Stimulated activated effector memory CD8-positive, alpha-beta T cell treated with anti-CD3 and anti-CD28 coated beads, Interleukin-12 subunit alpha, Interleukin-12 subunit beta, amount 100 ng/mL, for 72 hours (primary cell): Measurements from ENCODE around the gene DDIAS.
A peak's percentile ranks its signal among the peaks of the same experiment; 100 is the strongest.
"Not testable (repeated sequence)": the region's sequence is repeated elsewhere in the genome, so short reads cannot be mapped to it uniquely, and the experiment has no call there.

Source experiments
- ATAC-seq: fragments of 150-1000 bp; cut with Tn5 transposase; 2 replicates; pipeline ENCODE4 v1.10.0; 2021
- DNase-seq, 2 donors: peaks; one replicate each; pipeline ENCODE4 v3.0.0; 2021 to 2022; ENCODE audit warnings: low spot score in 2 of 2
- H3K27ac Mint-ChIP-seq: one replicate; pipeline ENCODE4 v1.8.0; 2022; ENCODE audit warnings: mild to moderate bottlenecking, mixed read lengths
- H3K36me3 Mint-ChIP-seq: one replicate; pipeline ENCODE4 v1.8.0; 2022; ENCODE audit warnings: mild to moderate bottlenecking, mixed read lengths
- H3K4me1 Mint-ChIP-seq: one replicate; pipeline ENCODE4 v1.8.0; 2022; ENCODE audit warnings: mixed read lengths
- H3K4me3 Mint-ChIP-seq: one replicate; pipeline ENCODE4 v1.8.0; 2022; ENCODE audit warnings: mild to moderate bottlenecking, mixed read lengths
- H3K9me3 Mint-ChIP-seq: one replicate; pipeline ENCODE4 v1.8.0; 2022; ENCODE audit warnings: mixed read lengths

DDIAS gene

GRCh38 chr11:82900277-82901164, 1.0 kb upstream of the DDIAS start, which contains the start of gene PRCP:
Gene PRCP (minus strand): TSS chr11:82900430. CDS start chr11:82900402, 28 bp downstream.
- peak within 1 kb of the TSS; percentile 89 for H3K4me3 Mint-ChIP-seq
- H3K9me3 Mint-ChIP-seq: no peaks in the 10 kb centered on the region
- H3K36me3 Mint-ChIP-seq: peaks cover 15% of the 10 kb centered on the region
- peaks cover 50% of the 10 kb centered on the region for H3K4me1 Mint-ChIP-seq
- H3K27ac Mint-ChIP-seq: peak within 1 kb of the TSS; percentile 94
- DNase-seq (peak; percentile 75 to 95), ATAC-seq (peak; percentile 88)

DNA sequence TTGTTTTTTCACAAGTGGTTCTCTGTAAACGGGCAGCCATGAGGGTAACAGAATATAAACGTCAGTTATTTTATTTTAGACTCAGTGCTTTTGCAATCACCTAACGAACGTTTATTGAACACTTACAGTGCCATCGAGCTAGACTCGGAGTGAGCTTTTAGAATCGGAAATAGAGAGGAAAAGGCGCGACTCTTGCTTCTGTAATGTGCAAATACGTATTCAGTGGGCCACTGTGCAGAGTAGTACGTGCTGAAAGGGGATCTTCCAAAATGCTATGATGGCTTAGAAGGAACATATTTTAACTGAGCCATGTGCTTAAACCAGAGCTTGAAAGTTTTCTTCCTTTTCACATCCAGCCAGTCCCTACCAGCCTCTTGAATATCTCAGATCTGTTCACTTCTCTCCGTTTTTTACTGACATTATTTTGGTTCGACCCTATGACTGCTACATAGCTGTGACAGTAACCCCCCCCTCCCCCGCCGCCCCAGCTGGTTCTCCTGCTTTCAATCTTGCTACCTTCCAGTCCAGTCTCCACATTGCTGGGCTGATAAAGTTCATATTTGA, 468 bp downstream of the DDIAS start:
- no peaks in the 10 kb centered on the region for H3K9me3 Mint-ChIP-seq
- peaks cover 15% of the 10 kb centered on the region for H3K36me3 Mint-ChIP-seq
- H3K4me3 Mint-ChIP-seq: peak overlapping the region; percentile 89
- DNase-seq (no peak), ATAC-seq (no peak)
- H3K4me1 Mint-ChIP-seq: peaks cover 44% of the 10 kb centered on the region
- H3K27ac Mint-ChIP-seq: peak overlapping the region; percentile 94

DNA sequence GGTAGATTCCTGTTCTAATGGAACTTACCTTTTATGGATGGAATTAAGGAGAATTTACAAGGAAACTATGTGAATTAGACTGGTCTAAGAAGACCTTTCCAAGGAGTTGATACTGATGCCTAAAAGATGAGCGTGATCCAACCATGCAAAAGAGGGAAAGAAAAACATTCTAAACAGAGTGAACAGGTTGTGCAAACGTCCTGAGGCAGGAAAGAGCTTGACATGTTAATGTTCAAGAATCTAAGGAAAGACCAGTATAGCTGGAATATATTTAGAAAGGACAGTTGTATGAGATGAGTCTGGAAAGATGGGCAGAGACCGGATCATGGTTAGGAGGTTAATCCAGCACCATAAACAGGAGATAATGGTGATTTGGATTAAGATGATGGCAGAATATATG, 1.3 kb downstream of the DDIAS start:
- peak overlapping the region; percentile 89 for H3K4me3 Mint-ChIP-seq
- H3K36me3 Mint-ChIP-seq: peaks cover 15% of the 10 kb centered on the region
- DNase-seq: no peak
- H3K4me1 Mint-ChIP-seq: peaks cover 45% of the 10 kb centered on the region
- no peak overlapping the region for H3K27ac Mint-ChIP-seq
- no peak for ATAC-seq
- no peaks in the 10 kb centered on the region for H3K9me3 Mint-ChIP-seq

DNA sequence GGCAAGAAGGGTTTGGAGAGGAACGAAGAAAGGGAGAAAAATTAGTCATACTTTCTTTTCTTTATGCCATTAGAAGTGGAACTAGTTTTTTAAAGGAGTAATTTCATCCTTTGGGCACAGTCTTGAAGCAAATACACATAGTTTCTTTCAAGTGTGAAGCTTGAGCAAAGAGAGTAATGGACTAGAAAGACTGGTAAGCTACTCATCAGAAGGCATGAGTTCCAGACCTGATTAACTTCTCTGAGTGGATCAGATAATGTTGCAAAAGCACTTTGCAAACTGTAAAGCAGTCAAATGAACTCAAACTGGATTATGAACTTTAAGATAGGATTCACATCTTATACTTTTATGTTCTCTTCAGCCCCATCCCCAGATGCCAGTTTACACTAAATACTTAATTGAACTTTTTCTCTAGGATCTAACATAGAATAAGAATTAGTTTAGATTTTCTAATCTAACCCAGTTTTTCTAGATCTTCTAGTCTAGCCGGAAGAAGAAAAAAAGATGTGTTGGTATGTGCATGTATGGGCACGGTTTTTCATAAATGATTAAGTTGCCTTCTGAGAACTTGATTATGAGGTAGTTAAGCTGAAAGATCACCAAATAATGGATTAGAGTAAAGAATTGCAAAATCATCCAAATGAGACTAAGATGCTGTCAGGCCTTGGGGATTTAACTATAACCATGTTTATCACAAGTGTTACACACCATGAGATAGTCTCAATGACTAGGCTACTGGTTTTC, 2.5 kb downstream of the DDIAS start:
- no peak for DNase-seq
- H3K4me3 Mint-ChIP-seq: peak overlapping the region; percentile 89
- ATAC-seq: no peak
- peaks cover 15% of the 10 kb centered on the region for H3K36me3 Mint-ChIP-seq
- peaks cover 41% of the 10 kb centered on the region for H3K4me1 Mint-ChIP-seq
- no peaks in the 10 kb centered on the region for H3K9me3 Mint-ChIP-seq
- no peak overlapping the region for H3K27ac Mint-ChIP-seq

DNA sequence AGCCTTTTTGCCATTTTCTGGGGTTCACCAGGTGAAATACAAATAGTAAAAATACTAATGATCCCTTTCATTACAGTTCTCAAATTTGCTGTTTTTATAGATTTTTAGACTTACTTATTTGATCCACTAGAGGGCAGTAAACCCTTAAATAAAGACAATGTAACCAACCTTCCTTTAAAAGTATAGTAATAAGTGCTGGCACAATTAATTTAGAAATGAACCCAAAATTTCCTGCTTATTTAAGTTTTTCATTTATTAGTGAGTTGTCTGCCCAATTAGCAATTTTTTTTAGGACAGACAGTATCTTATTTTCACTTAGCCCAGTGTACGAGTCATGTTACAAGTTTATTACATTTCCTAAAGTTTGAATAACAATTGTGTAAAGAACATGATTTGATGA, 4.7 kb downstream of the DDIAS start:
- DNase-seq (no peak), ATAC-seq (no peak)
- Mint-ChIP-seq H3K36me3 (peaks cover 4% of the 10 kb centered on the region), H3K4me1 (peaks cover 23% of the 10 kb centered on the region), H3K27ac (no peak overlapping the region), H3K4me3 (no peak overlapping the region), H3K9me3 (no peaks in the 10 kb centered on the region)

DNA sequence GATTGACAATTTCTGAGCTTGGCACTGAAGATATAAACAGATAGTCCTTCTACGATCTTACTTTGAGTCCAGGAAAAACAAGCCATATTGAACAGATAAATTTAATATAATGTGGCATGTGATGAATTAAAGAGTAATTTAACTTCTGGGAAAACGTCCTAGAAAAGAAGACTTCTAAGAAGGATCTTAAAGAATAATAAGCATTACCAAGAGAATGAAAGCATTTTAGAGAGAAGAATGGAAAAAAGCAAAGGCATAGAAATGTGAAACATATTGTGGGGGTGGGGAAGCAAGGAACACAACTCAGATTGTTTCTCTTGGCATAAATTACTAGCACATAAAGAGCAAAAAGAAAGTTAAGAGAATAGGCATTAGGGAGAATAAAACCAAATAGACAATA, 5.4 kb downstream of the DDIAS start:
- H3K27ac Mint-ChIP-seq: no peak overlapping the region
- ATAC-seq: no peak
- H3K4me3 Mint-ChIP-seq: no peak overlapping the region
- H3K4me1 Mint-ChIP-seq: peaks cover 21% of the 10 kb centered on the region
- no peaks in the 10 kb centered on the region for H3K36me3 Mint-ChIP-seq
- H3K9me3 Mint-ChIP-seq: no peaks in the 10 kb centered on the region
- no peak for DNase-seq

DNA sequence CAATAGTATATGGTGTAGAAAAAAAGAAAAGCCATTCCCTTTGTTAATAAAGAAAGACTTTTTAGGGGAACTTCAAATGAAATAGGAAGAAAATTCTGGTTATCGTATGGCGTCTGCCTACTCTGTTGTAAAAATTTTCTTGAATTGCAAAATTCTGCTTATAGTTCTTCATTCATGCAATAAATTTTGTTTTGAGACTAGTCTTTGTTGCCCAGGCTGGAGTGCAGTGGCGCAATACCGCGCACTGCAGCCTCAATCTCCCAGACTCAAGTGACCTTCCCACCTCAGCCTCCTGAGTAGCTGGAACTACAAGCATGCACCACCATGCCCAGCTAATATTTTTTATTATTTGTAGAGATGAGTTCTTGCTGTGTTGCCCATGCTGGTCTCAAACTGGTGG, 5.8 kb downstream of the DDIAS start:
- ATAC-seq: no peak
- H3K4me3 Mint-ChIP-seq: no peak overlapping the region
- H3K36me3 Mint-ChIP-seq: no peaks in the 10 kb centered on the region
- H3K27ac Mint-ChIP-seq: peak overlapping the region; percentile 33
- peaks cover 17% of the 10 kb centered on the region for H3K4me1 Mint-ChIP-seq
- H3K9me3 Mint-ChIP-seq: no peaks in the 10 kb centered on the region
- no peak for DNase-seq

- no peaks in the 10 kb centered on the region for H3K9me3 Mint-ChIP-seq
- H3K36me3 Mint-ChIP-seq: no peaks in the 10 kb centered on the region
- H3K4me3 Mint-ChIP-seq: no peak overlapping the region
- no peak for DNase-seq
- no peak for ATAC-seq
- peaks cover 7% of the 10 kb centered on the region for H3K4me1 Mint-ChIP-seq
- peak overlapping the region; percentile 33 for H3K27ac Mint-ChIP-seq
These were observed 6.8 kb downstream of the DDIAS start for GRCh38 chr11:82908311-82908710.

GRCh38 chr11:82909015-82909640, 7.6 kb downstream of the DDIAS start:
- Mint-ChIP-seq H3K4me3 (no peak overlapping the region), H3K27ac (no peak overlapping the region), H3K9me3 (no peaks in the 10 kb centered on the region), H3K36me3 (no peaks in the 10 kb centered on the region), H3K4me1 (peaks cover 6% of the 10 kb centered on the region)
- no peak for DNase-seq
- no peak for ATAC-seq

DNA sequence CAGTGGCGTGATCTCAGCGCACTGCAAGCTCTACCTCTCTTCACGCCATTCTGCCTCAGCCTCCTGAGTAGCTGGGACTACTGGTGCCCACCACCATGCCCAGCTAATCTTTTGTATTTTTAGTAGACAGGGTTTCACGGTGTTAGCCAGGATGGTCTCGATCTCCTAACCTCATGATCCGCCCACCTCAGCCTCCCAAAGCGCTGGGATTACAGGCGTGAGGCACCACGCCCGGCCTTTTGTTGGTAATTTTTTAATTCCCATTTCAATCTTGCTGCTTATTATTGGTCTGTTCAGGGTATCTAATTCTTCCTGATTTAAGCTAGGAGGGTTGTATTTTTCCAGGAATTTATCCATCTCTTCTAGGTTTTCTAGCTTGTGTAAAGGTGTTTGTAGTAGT, 18.2 kb downstream of the DDIAS start:
- Mint-ChIP-seq H3K4me3 (peak overlapping the region; percentile 36), H3K36me3 (peaks cover 18% of the 10 kb centered on the region), H3K27ac (peak overlapping the region; percentile 87), H3K4me1 (peaks cover 35% of the 10 kb centered on the region)
- DNase-seq, H3K9me3 Mint-ChIP-seq, ATAC-seq: not testable (repeated sequence)

DNA sequence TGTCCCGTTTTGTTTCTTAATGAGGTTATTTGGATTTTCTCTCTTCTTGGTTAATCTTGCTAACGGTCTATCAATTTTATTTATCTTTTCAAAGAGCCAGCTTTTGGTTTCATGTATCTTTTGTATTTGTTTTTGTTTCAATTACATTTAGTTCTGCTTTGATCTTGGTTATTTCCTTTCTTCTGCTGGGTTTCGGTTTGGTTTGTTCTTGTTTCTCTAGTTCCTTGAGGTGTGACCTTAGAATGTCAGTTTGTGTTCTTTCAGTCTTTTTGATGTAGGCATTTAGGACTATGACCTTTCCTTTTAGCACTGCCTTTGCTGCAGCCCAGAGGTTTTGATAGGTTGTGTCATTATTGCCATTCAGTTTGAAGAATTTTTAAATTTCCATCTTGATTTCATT, 18.7 kb downstream of the DDIAS start:
- ATAC-seq, DNase-seq, H3K9me3 Mint-ChIP-seq: not testable (repeated sequence)
- Mint-ChIP-seq H3K4me3 (peak overlapping the region; percentile 36), H3K27ac (peak overlapping the region; percentile 87), H3K36me3 (peaks cover 14% of the 10 kb centered on the region), H3K4me1 (peaks cover 35% of the 10 kb centered on the region)

DNA sequence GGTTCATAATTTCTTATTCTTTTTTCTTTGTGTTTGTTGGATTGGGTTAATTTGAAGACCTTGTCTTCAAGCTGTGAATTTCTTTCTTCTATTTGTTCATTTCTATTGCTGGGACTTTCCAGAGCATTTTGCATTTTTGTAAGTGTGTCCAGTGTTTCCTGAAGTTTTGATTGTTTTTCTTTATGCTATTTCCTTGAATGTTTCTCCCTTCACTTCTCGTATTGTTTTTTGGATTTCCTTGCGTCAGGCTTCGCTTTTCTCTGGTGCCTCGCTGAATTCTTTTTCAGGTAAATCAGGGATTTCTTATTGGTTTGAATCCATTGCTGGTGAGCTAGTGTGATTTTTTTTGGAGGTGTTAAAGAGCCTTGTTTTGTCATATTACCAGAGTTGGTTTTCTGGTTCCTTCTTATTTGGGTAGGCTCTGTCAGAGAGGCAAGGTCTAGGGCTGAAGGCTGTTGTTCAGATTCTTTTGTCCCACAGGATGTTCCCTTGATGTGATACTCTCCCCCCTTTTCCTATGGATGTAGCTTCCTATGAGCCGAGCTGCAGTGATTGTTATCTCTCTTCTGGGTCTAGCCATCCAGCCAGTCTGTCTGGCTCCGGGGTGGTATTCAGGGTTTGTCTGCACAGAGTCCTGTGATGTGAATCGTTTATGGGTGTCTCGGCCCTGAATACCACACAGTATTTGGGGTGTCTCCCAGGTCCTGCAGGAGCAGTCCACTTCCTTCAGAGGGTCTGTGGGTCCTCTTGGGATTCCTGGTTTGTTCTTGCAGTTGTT, 21.0 kb downstream of the DDIAS start:
- H3K27ac Mint-ChIP-seq, H3K9me3 Mint-ChIP-seq, DNase-seq, H3K4me3 Mint-ChIP-seq, ATAC-seq: not testable (repeated sequence)
- Mint-ChIP-seq H3K4me1 (peaks cover 35% of the 10 kb centered on the region), H3K36me3 (peaks cover 14% of the 10 kb centered on the region)

DNA sequence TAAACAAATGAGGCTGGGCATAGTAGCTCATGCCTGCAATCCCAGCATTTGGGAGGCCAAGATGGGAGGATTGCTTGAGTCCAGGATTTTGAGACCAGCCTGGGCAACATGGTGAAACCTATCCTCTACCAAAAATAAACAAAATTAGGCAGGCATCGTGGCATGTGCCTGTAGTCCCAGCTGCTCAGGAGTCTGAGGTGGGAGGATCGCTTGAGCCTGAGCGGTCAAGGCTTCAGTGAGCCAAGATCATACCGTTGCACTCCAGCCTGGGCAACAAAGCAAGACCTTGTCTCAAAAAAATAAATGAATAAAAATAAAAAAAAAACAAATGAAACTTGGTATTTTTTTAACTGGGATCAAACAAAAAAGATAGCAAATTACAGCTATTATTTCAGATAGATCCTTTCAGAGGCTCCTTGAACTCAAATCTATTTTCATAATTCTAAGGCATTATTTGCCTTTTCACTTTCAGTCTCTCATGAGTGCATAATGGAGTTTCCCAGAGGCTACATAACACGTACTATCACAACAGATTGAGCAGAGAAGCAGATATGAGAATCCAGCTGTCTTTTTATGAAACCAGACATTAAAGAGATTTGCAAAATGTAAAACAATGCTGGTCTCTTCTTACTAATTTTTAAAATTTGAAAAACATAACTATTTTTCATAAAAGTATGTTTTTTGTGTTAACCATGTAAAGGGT, 23.1 kb downstream of the DDIAS start:
- Mint-ChIP-seq H3K4me1 (peaks cover 26% of the 10 kb centered on the region), H3K36me3 (peaks cover 7% of the 10 kb centered on the region), H3K4me3 (no peak overlapping the region), H3K9me3 (no peaks in the 10 kb centered on the region), H3K27ac (no peak overlapping the region)
- DNase-seq (no peak), ATAC-seq (no peak)

GRCh38 chr11:82927264-82927880, 25.8 kb downstream of the DDIAS start:
- Mint-ChIP-seq H3K27ac (no peak overlapping the region), H3K9me3 (no peaks in the 10 kb centered on the region), H3K4me3 (no peak overlapping the region), H3K4me1 (peaks cover 3% of the 10 kb centered on the region), H3K36me3 (no peaks in the 10 kb centered on the region)
- DNase-seq: no peak
- ATAC-seq: peak; percentile 78
